Upper lobe of right lung (tissue), 1 donor: ENCODE results near the gene C6orf136. TPM values are rescaled to one million over a fixed set of nuclear protein-coding genes. Genes with fewer than 3 reads are reported as not detected.

Experiments used
- ATAC-seq: fragments of 200-7000 bp; cut with Tn5 transposase; one replicate; pipeline ENCODE4 v1.9.1; 2020; ENCODE audit warnings: mild to moderate bottlenecking, moderate library complexity
- DNase-seq: peaks from one replicate; pipeline ENCODE4 v3.0.0-alpha.2; 2020
- H3K27ac ChIP-seq: fragments of 200-600 bp; one replicate; pipeline ENCODE4 v1.8.0; 2022
- H3K27me3 ChIP-seq: fragments of 200-600 bp; one replicate; pipeline ENCODE4 v1.8.0; 2022; ENCODE audit warnings: mild to moderate bottlenecking
- H3K36me3 ChIP-seq: fragments of 200-600 bp; one replicate; pipeline ENCODE4 v1.8.0; 2022
- H3K4me1 ChIP-seq: fragments of 200-600 bp; one replicate; pipeline ENCODE4 v1.8.0; 2022
- H3K4me3 ChIP-seq: fragments of 200-600 bp; one replicate; pipeline ENCODE4 v1.8.0; 2022; ENCODE audit warnings: mild to moderate bottlenecking
- H3K9me3 ChIP-seq: fragments of 200-600 bp; one replicate; pipeline ENCODE4 v1.8.0; 2022
- intact Hi-C: fragments of 100-400 bp; cut with DNase I; formaldehyde crosslinking; loops from one replicate; pipeline ENCODE4 v1.11.0; 2022
- total RNA-seq: library from RNA; stranded (reverse); fragmentation: NEBNext Ultra II Directional; extraction: Animal tissue kit (Norgen Biotek cat#: 25700); gene quantifications from one replicate; pipeline ENCODE4 v1.2.1, GENCODE V29; 2021
- TF ChIP-seq, protein P1 (sequence below): fragments of 200-600 bp; IDR thresholded peaks from one replicate; pipeline ENCODE4 v1.8.0; 2022; ENCODE audit warnings: antibody characterized with exemption
- donor health status: DM: no; HTN: yes; CAD: no; lungs with severe emphysema.

The C6orf136 gene
- total RNA-seq, 1 donor from 2014 or later = 22.8 TPM

- peaks cover 52% of the 10 kb centered on the region for H3K36me3 ChIP-seq
- no peak for ATAC-seq
- intact Hi-C loops = loop anchor here (5.0 kb wide), 1 partner anchor 118 kb away; no protein-coding TSS in a partner anchor
Observed at GRCh38 chr6:30600451-30600961, 46.4 kb upstream of the C6orf136 start.

DNA sequence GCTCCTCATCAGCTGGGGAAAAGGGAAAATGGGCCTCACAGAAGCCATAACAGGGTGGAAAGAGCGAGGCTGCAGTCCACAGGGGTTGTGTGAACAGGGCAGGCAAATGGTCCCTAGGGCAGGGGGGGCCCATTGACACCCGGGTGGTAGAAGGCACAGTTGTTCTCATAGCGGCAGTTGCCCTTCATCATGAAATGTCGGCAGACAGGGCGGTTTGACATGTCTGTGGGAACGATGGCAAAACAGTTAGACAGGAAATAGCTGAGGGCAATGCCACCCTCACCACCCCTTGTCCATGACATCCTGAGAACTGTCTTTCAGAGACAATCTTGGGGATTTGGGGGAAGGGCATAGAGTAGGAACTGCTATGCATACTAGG is 45.5 kb upstream of the C6orf136 start:
- Histone ChIP-seq H3K27ac (no peak overlapping the region), H3K36me3 (peaks cover 61% of the 10 kb centered on the region), H3K27me3 (no peaks in the 10 kb centered on the region), H3K4me1 (no peaks in the 10 kb centered on the region), H3K4me3 (no peak overlapping the region), H3K9me3 (no peaks in the 10 kb centered on the region)
- no peak for DNase-seq
- intact Hi-C loops = loop anchor here (5.0 kb wide), 1 partner anchor 119 kb away; no protein-coding TSS in a partner anchor
- TF ChIP-seq, protein P1, sequence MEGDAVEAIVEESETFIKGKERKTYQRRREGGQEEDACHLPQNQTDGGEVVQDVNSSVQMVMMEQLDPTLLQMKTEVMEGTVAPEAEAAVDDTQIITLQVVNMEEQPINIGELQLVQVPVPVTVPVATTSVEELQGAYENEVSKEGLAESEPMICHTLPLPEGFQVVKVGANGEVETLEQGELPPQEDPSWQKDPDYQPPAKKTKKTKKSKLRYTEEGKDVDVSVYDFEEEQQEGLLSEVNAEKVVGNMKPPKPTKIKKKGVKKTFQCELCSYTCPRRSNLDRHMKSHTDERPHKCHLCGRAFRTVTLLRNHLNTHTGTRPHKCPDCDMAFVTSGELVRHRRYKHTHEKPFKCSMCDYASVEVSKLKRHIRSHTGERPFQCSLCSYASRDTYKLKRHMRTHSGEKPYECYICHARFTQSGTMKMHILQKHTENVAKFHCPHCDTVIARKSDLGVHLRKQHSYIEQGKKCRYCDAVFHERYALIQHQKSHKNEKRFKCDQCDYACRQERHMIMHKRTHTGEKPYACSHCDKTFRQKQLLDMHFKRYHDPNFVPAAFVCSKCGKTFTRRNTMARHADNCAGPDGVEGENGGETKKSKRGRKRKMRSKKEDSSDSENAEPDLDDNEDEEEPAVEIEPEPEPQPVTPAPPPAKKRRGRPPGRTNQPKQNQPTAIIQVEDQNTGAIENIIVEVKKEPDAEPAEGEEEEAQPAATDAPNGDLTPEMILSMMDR = no peak
- ATAC-seq = no peak

More at GRCh38 chr6:30600451-30600961, 46.4 kb upstream of the C6orf136 start:
- Histone ChIP-seq H3K27me3 (no peaks in the 10 kb centered on the region), H3K4me3 (no peak overlapping the region), H3K4me1 (no peaks in the 10 kb centered on the region), H3K9me3 (no peaks in the 10 kb centered on the region), H3K27ac (no peak overlapping the region)
- DNase-seq = peak; percentile 69
- TF ChIP-seq, protein P1 = no peak

GRCh38 chr6:30601815-30602641 is 44.9 kb upstream of the C6orf136 start:
- DNase-seq = no peak

GRCh38 chr6:30603961-30604360 is 43.0 kb upstream of the C6orf136 start:
- Histone ChIP-seq H3K36me3 (peaks cover 86% of the 10 kb centered on the region), H3K27me3 (no peaks in the 10 kb centered on the region), H3K4me3 (no peak overlapping the region), H3K27ac (no peak overlapping the region), H3K9me3 (no peaks in the 10 kb centered on the region), H3K4me1 (no peaks in the 10 kb centered on the region)
- TF ChIP-seq, protein P1 = no peak
- ATAC-seq (no peak), DNase-seq (no peak)
- intact Hi-C loops = loop anchor here (5.0 kb wide), 1 partner anchor 122 kb away; no protein-coding TSS in a partner anchor

More at GRCh38 chr6:30601815-30602641, 44.9 kb upstream of the C6orf136 start:
- Histone ChIP-seq H3K9me3 (no peaks in the 10 kb centered on the region), H3K4me1 (no peaks in the 10 kb centered on the region), H3K36me3 (peaks cover 67% of the 10 kb centered on the region), H3K27me3 (no peaks in the 10 kb centered on the region), H3K4me3 (no peak overlapping the region), H3K27ac (no peak overlapping the region)
- no peak for ATAC-seq
- intact Hi-C loops = loop anchor here (5.0 kb wide), 1 partner anchor 120 kb away; no protein-coding TSS in a partner anchor
- TF ChIP-seq, protein P1 = no peak

- Histone ChIP-seq H3K9me3 (no peaks in the 10 kb centered on the region), H3K27ac (no peak overlapping the region), H3K27me3 (no peaks in the 10 kb centered on the region), H3K4me1 (peaks cover 30% of the 10 kb centered on the region), H3K36me3 (peaks cover 48% of the 10 kb centered on the region), H3K4me3 (no peak overlapping the region)
- TF ChIP-seq, protein P1 = no peak
- ATAC-seq = no peak
- DNase-seq = no peak
- intact Hi-C loops = no loop called here
Observed at GRCh38 chr6:30610065-30610464, 36.9 kb upstream of the C6orf136 start.
